ENCODE results near the gene TXNDC11. TPM values are rescaled to one million over a fixed set of nuclear protein-coding genes. Genes with fewer than 3 reads are reported as not detected.

Gene TXNDC11
- total and polyA plus RNA-seq, 5 experiments from 2014 or later, result 31.8 to 46.8 (median 35.4) TPM

DNA sequence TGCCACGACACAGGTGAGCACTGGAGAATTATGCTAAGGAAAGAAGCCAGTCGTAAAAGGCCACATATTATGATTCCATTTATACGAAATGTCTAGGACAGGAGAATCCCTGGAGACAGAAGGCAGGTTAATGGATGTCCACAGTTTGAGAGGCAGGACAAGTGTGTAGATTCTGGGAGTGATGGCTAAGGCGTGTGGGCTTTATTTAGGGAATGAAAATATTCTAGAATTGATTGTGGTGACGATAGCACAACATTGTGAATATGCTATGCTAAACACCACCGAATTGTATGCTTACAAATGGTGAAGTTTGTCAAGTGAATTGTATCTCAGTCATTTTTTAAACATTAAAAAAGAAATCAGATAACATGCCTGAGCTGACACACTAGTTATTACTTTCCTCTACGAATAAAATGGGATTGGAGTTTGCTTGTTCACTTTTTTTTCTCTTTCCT lies 5.3 kb upstream of the TXNDC11 start:
- POLR2A ChIA-PET, result interaction anchor here (1.2 kb wide), 1 partner anchor 12 kb away, joined by 3 read pairs; no protein-coding TSS in a partner anchor

GRCh38 chr16:11744075-11744470 lies 1.4 kb upstream of the TXNDC11 start:
- no peak for ATAC-seq
- peak overlapping the region; percentile 90 to 99 (median 98) for H3K27ac Mint-ChIP-seq

More for the DNA sequence above, 5.3 kb upstream of the TXNDC11 start:
- peaks cover 5 to 13% (median 9%) of the 10 kb centered on the region in 4 donors for H3K4me1 Mint-ChIP-seq
- no peaks in the 10 kb centered on the region for H3K27me3 Mint-ChIP-seq
- DNase-seq (no peak), ATAC-seq (no peak)
- no peaks in the 10 kb centered on the region for H3K9me3 Mint-ChIP-seq
- peak overlapping the region in 7 of 10 donors; percentile 3 to 71 (median 49) for H3K27ac Mint-ChIP-seq
- H3K4me3 Mint-ChIP-seq, result no peak overlapping the region
- peaks cover 6 to 42% (median 7%) of the 10 kb centered on the region in 3 donors for H3K36me3 Mint-ChIP-seq

DNA sequence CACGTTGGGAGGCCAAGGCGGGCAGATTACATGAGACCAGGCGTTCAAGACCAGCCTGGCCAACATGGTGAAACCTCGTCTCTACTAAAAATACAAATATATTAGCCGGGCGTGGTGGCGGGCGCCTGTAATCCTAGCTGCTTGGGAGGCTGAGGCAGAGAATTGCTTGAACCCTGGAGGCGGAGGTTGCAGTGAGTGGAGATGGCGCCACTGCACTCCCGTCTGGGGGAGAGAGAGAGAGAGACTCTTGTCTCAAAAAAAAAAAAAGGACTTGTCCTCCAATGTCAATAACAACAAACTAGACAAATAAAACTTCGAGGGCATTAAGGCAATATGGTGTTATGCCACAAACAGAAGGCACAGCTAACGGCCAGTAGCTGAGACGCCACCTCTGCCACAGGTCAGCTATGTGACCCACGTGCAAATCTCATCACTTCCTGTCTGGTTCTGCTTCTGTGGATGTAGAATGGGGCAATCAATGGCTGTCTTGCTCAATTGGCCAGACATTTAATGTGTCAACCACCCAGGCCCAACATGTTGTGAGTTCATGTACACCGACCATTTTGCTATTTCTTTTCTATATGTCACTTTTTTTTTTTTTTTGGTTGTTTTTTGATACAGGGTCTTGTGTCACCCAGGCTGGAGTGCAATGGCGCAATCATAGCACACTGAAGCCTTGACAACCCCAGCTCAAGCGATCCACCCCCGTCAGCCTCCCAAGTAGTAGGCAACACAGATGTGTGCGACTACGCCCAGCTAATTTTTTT lies 834 bp upstream of the TXNDC11 start:
- POLR2A ChIA-PET, result interaction anchor here (0.6 to 3.6 kb wide), 26 partner anchors 9 to 1272 kb away, joined by 3 to 60 read pairs (median 4); partner anchors contain the start of genes DEXI, LITAF, RSL1D1 and SNN
- Mint-ChIP-seq H3K36me3 (peaks cover 0 to 9% (median 0%) of the 10 kb centered on the region in 3 donors), H3K4me1 (peaks cover 21 to 50% (median 45%) of the 10 kb centered on the region in 4 donors), H3K9me3 (no peaks in the 10 kb centered on the region), H3K27ac (peak overlapping the region; percentile 90 to 99 (median 98)), H3K27me3 (no peaks in the 10 kb centered on the region), H3K4me3 (peak overlapping the region; percentile 84 to 95 (median 91))
- no peak for ATAC-seq
- DNase-seq, result peak in 4 of 10 donors; percentile 8 to 20 (median 14)

More at GRCh38 chr16:11744075-11744470, 1.4 kb upstream of the TXNDC11 start:
- no peaks in the 10 kb centered on the region for H3K9me3 Mint-ChIP-seq
- H3K27me3 Mint-ChIP-seq, result no peaks in the 10 kb centered on the region
- peaks cover 16 to 45% (median 39%) of the 10 kb centered on the region in 4 donors for H3K4me1 Mint-ChIP-seq
- POLR2A ChIA-PET, result interaction anchor here (0.7 to 3.6 kb wide), 5 partner anchors 19 to 634 kb away, joined by 3 to 60 read pairs (median 4); partner anchors contain the start of gene ZC3H7A
- no peak for DNase-seq
- H3K4me3 Mint-ChIP-seq, result peak overlapping the region; percentile 79 to 95 (median 90)
- peaks cover 0 to 8% (median 0%) of the 10 kb centered on the region in 3 donors for H3K36me3 Mint-ChIP-seq

DNA sequence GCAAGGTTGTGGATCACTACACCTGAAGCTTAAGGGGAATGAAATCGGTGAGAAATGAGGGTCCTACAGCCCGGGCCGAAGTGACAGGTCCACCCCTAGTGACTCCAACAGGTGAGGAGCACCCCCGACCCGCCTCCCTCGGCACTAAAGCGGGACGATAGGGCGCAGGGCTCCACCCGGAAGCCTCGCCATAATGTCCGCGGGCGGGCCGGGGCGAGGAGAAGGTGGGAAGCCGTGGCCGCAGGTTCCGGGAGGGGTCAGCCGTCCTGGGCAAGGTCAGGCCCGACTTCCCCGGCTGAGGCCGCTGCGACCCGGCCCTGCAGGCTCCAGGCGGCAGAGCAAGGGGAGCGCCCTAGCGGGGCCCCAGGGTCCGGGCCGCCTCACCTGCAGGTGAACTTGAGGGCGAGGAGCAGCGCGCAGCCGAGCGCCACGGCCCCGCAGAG lies 543 bp downstream of the TXNDC11 start:
- DNase-seq (peak in 6 of 10 donors; percentile 18 to 73 (median 36)), ATAC-seq (peak; percentile 13 to 52)
- POLR2A ChIA-PET, result interaction anchor here (0.6 to 3.6 kb wide), 22 partner anchors 8 to 800 kb away, joined by 3 to 60 read pairs (median 5); partner anchors contain the start of genes DEXI, LITAF, RSL1D1 and SNN
- Mint-ChIP-seq H3K27me3 (no peaks in the 10 kb centered on the region), H3K27ac (peak overlapping the region; percentile 85 to 96 (median 94)), H3K4me1 (peaks cover 27 to 59% (median 53%) of the 10 kb centered on the region in 4 donors), H3K9me3 (no peaks in the 10 kb centered on the region), H3K4me3 (peak overlapping the region; percentile 86 to 96 (median 94)), H3K36me3 (peaks cover 0 to 19% (median 0%) of the 10 kb centered on the region in 3 donors)

GRCh38 chr16:11740567-11740966 lies 2.1 kb downstream of the TXNDC11 start:
- no peak for DNase-seq
- Mint-ChIP-seq H3K4me1 (peaks cover 27 to 70% (median 64%) of the 10 kb centered on the region in 4 donors), H3K4me3 (peak overlapping the region; percentile 86 to 96 (median 94)), H3K27me3 (no peaks in the 10 kb centered on the region), H3K9me3 (no peaks in the 10 kb centered on the region), H3K27ac (peak overlapping the region; percentile 85 to 96 (median 94)), H3K36me3 (peaks cover 0 to 35% (median 3%) of the 10 kb centered on the region in 3 donors)
- ATAC-seq, result no peak
- POLR2A ChIA-PET, result no interaction called here

DNA sequence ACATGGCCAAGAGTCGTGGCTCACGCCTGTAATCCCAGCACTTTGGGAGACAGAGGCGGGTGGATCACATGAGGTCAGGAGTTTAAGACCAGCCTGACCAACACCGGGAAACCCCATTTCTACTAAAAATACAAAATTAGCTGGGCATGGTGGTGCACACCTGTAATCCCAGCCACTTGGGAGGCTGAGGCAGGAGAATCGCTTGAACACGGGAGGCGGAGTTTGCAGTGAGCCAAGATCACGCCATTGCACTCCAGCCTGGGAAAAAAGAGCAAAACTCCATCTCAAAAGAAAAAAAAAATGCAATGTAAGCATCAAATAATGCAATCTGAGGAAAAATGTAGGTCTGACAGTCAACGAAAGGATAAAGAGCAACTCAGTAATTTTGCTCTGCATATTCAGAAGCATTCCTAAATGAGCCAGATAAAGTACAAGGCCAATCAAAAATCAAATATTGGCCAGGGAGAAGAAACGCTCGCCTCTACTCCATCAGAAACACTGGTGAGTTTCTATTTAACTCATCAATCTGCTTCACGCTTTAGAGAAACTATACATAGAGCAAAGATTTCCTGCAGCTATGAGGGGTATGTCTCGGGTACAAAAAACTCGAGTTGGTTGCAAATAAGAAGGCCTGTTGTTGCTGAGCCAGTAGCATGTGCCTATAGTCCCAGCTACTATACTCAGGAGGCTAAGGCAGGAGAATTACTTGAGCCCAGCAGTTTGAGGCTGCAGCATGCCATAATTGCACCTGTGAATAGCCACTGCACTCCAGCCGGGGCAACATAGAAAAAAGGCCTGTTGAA lies 3.7 kb downstream of the TXNDC11 start:
- peaks cover 30 to 74% (median 63%) of the 10 kb centered on the region in 4 donors for H3K4me1 Mint-ChIP-seq
- ATAC-seq (no peak), DNase-seq (no peak)
- H3K27me3 Mint-ChIP-seq, result no peaks in the 10 kb centered on the region
- H3K9me3 Mint-ChIP-seq, result no peaks in the 10 kb centered on the region
- peak overlapping the region in 8 of 10 donors; percentile 6 to 90 (median 42) for H3K4me3 Mint-ChIP-seq
- H3K36me3 Mint-ChIP-seq, result peaks cover 0 to 51% (median 6%) of the 10 kb centered on the region in 3 donors
- POLR2A ChIA-PET, result interaction anchor here (0.7 to 1.0 kb wide), 3 partner anchors 10 to 271 kb away, joined by 3 to 4 read pairs (median 3); no protein-coding TSS in a partner anchor
- peak overlapping the region in 4 of 10 donors; percentile 6 to 43 (median 16) for H3K27ac Mint-ChIP-seq

DNA sequence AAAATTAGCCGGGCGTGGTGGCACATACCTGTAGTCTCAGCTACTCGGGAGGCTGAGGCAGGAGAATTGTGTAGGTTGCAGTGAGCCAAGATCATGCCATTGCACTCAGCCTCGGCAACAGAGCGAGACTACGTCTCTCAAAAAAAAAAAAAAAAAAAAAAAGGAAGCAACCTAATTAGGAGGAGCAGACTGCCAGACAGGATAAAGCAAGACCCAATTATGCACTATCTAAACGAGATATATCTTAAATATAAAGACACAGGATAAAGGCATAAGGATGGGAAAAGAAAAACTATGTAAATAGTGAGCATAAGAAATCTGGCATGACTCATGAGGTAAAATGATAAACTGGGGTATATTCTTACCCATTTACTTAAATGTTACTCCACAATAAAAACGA lies 4.9 kb downstream of the TXNDC11 start:
- Mint-ChIP-seq H3K4me3 (no peak overlapping the region), H3K36me3 (peaks cover 0 to 63% (median 13%) of the 10 kb centered on the region in 3 donors), H3K9me3 (no peaks in the 10 kb centered on the region), H3K27ac (no peak overlapping the region), H3K27me3 (no peaks in the 10 kb centered on the region), H3K4me1 (peaks cover 30 to 69% (median 55%) of the 10 kb centered on the region in 4 donors)
- ATAC-seq, result no peak
- POLR2A ChIA-PET, result no interaction called here
- no peak for DNase-seq

GRCh38 chr16:11736903-11737302 lies 5.8 kb downstream of the TXNDC11 start:
- Mint-ChIP-seq H3K4me3 (no peak overlapping the region), H3K27me3 (no peaks in the 10 kb centered on the region), H3K36me3 (peaks cover 0 to 71% (median 20%) of the 10 kb centered on the region in 3 donors), H3K9me3 (no peaks in the 10 kb centered on the region), H3K27ac (peak overlapping the region in 1 of 10 donors; percentile 71), H3K4me1 (peaks cover 30 to 67% (median 54%) of the 10 kb centered on the region in 4 donors)
- POLR2A ChIA-PET, result interaction anchor here (0.8 kb wide), 1 partner anchor 11 kb away, joined by 3 read pairs; no protein-coding TSS in a partner anchor
- DNase-seq (no peak), ATAC-seq (no peak)

GRCh38 chr16:11735787-11736186 lies 6.9 kb downstream of the TXNDC11 start:
- Mint-ChIP-seq H3K4me1 (peaks cover 25 to 62% (median 47%) of the 10 kb centered on the region in 4 donors), H3K9me3 (no peaks in the 10 kb centered on the region), H3K36me3 (peaks cover 0 to 80% (median 20%) of the 10 kb centered on the region in 3 donors), H3K27me3 (no peaks in the 10 kb centered on the region), H3K4me3 (no peak overlapping the region), H3K27ac (peak overlapping the region in 1 of 10 donors; percentile 7)
- no peak for DNase-seq
- ATAC-seq, result no peak
- POLR2A ChIA-PET, result interaction anchor here (0.8 kb wide), 1 partner anchor 12 kb away, joined by 3 read pairs; no protein-coding TSS in a partner anchor

DNA sequence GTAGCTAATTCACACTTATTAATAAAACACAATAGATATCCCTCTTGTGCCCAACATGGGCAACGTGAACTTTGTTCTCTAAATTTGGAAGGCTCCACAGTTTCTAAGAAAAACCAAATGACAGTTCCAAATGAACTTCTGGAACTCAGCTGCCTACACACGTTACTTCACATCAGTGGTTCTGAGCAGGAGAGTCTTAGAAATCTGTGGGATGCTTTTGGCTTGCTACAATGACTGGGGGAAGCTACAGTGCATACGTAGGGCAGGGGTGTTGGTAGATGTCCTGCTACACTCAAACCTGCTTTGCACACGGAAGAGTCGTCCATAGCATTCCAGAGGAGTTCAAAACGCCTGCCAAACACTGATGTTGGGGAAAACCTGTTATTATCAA lies 8.0 kb downstream of the TXNDC11 start:
- Mint-ChIP-seq H3K27me3 (no peaks in the 10 kb centered on the region), H3K4me1 (peaks cover 21 to 53% (median 43%) of the 10 kb centered on the region in 4 donors), H3K9me3 (no peaks in the 10 kb centered on the region), H3K36me3 (peaks cover 0 to 87% (median 22%) of the 10 kb centered on the region in 3 donors), H3K27ac (peak overlapping the region in 3 of 10 donors; percentile 14 to 56 (median 28)), H3K4me3 (no peak overlapping the region)
- POLR2A ChIA-PET, result interaction anchor here (1.0 kb wide), 1 partner anchor 8 kb away, joined by 3 read pairs; the partner anchor contains the start of gene TXNDC11
- DNase-seq (no peak), ATAC-seq (no peak)

DNA sequence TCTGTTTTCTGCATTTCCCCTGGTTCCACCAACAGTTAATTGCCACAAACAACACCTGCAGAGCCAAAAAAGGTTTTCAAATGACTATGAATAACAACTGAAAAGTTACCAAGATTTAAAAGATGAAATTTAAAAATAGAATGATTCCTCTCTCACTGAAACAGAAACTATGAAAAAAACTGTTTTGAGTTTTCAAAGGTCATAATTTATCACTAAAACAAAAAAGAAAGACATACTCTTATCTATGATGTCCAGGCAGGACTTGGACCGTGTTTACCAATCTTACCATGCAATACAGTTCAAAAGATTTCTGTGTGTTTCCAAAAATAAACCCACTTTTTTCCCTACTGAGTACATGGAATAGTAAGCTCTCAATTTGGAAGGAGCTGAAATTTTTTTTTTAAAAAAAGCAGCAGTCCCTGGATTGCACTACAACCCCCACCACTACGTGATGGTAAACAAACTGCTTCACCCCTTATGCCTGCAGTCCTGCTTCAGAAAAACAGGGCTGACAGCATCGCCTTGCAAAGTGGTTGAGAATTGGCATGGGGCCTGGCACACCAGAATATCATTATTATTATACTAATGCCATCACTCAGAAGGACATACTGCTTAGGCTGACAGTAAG lies 8.5 kb downstream of the TXNDC11 start:
- Mint-ChIP-seq H3K27ac (peak overlapping the region in 1 of 10 donors; percentile 28), H3K4me3 (no peak overlapping the region), H3K36me3 (peaks cover 0 to 92% (median 27%) of the 10 kb centered on the region in 3 donors), H3K4me1 (peaks cover 23 to 51% (median 43%) of the 10 kb centered on the region in 4 donors), H3K9me3 (no peaks in the 10 kb centered on the region), H3K27me3 (no peaks in the 10 kb centered on the region)
- no peak for ATAC-seq
- DNase-seq, result no peak
- POLR2A ChIA-PET, result interaction anchor here (1.0 kb wide), 1 partner anchor 9 kb away, joined by 3 read pairs; the partner anchor contains the start of gene TXNDC11
